ENCODE data around the gene KRT6A.

- no peak for TF ChIP-seq EZH2 (IDR thresholded peaks at IDR 0.05; ENCODE audit: borderline replicate concordance, low read depth, low read length, poor library complexity, severe bottlenecking)
- TF ChIP-seq, protein P1, sequence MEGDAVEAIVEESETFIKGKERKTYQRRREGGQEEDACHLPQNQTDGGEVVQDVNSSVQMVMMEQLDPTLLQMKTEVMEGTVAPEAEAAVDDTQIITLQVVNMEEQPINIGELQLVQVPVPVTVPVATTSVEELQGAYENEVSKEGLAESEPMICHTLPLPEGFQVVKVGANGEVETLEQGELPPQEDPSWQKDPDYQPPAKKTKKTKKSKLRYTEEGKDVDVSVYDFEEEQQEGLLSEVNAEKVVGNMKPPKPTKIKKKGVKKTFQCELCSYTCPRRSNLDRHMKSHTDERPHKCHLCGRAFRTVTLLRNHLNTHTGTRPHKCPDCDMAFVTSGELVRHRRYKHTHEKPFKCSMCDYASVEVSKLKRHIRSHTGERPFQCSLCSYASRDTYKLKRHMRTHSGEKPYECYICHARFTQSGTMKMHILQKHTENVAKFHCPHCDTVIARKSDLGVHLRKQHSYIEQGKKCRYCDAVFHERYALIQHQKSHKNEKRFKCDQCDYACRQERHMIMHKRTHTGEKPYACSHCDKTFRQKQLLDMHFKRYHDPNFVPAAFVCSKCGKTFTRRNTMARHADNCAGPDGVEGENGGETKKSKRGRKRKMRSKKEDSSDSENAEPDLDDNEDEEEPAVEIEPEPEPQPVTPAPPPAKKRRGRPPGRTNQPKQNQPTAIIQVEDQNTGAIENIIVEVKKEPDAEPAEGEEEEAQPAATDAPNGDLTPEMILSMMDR (conservative IDR thresholded peaks at IDR 0.05; ENCODE audit: low read depth, low read length), result no peak
Observed at GRCh38 chr12:52527121-52527800, 34.2 kb upstream of the KRT6A start.

All from A673 (cell line).